HepG2 (cell line): Measurements from ENCODE around the gene F12. TPM values are rescaled to one million over a fixed set of nuclear protein-coding genes. Genes with fewer than 3 reads are reported as not detected.

ENCODE experiments used
- FOXO4 ChIP-seq: sonication (generic); formaldehyde crosslinking; conservative IDR thresholded peaks from 2 replicates; pipeline ENCODE4 v1.8.1; 2023; ENCODE audit warnings: missing genetic modification reagents
- HOXA5 ChIP-seq: sonication (generic); formaldehyde crosslinking; IDR thresholded peaks from 2 replicates; pipeline ENCODE4 v1.4.0; 2020; ENCODE audit warnings: missing genetic modification reagents
- IKZF1 ChIP-seq: fragments of 450-650 bp; IDR thresholded peaks from 2 replicates; pipeline ENCODE4 v1.7.1; 2016
- ZBTB10 ChIP-seq: sonication (generic); formaldehyde crosslinking; IDR thresholded peaks from 2 replicates; pipeline ENCODE4 v1.4.0; 2020; ENCODE audit warnings: missing genetic modification reagents, borderline replicate concordance
- ZNF20 ChIP-seq: sonication (generic); formaldehyde crosslinking; IDR thresholded peaks from 2 replicates; pipeline ENCODE4 v1.4.0; 2020; ENCODE audit warnings: mild to moderate bottlenecking, moderate library complexity, missing genetic modification reagents
- ZNF574 ChIP-seq: sonication (generic); formaldehyde crosslinking; IDR thresholded peaks from 2 replicates; pipeline ENCODE4 v1.4.0; 2020; ENCODE audit warnings: missing genetic modification reagents
- ZNF619 ChIP-seq: sonication (generic); formaldehyde crosslinking; IDR thresholded peaks from 2 replicates; pipeline ENCODE4 v1.4.0; 2020; ENCODE audit warnings: mild to moderate bottlenecking, missing genetic modification reagents
- ZNF878 ChIP-seq: sonication (generic); formaldehyde crosslinking; IDR thresholded peaks from 2 replicates; pipeline ENCODE4 v1.8.1; 2023; ENCODE audit warnings: mild to moderate bottlenecking, missing genetic modification reagents, moderate library complexity
- polyA plus RNA-seq, 8 experiments: library from polyadenylated mRNA; depleted of rRNA in 3 of 8; stranded (reverse) in 7 of 8; unstranded in 1 of 8; fragments of >200 nt; fragmentation: Illumina TruSeq in 4 of 8; extraction: Trizol in 4 of 8; gene quantifications; 2 replicates each; pipeline versions ENCODE4 v1.2.1 to v1.2.3, GENCODE V29; 2011 to 2016; ENCODE audit warnings: low read depth in 4 of 8, missing spikeins in 1 of 8, mixed read lengths in 1 of 8; ENCODE audit not compliant: insufficient read depth in 1 of 8
- total RNA-seq, 5 experiments: library from RNA; depleted of rRNA; stranded (reverse); fragments of >200 nt; fragmentation: Illumina TruSeq; extraction: Trizol; gene quantifications; 2 replicates each; pipeline ENCODE4 v1.2.3, GENCODE V29; 2016; ENCODE audit warnings: low read depth in 1 of 5

The F12 gene
- total and polyA plus RNA-seq, 2 of the 13 experiments (the other 11 are each of a cell fraction or from before 2014, with no cell fraction given) = 2.5 to 3.0 TPM

- TF ChIP-seq ZBTB10 (CRISPR knock-in tag) = no peak
- TF ChIP-seq ZNF878 (CRISPR knock-in tag) = no peak
- no peak for TF ChIP-seq ZNF20
- TF ChIP-seq FOXO4 (CRISPR knock-in tag) = no peak
- TF ChIP-seq HOXA5 (CRISPR knock-in tag) = no peak
- TF ChIP-seq IKZF1 = no peak
- 0 out of 2 replicates have a peak, but pooled peaks have one; percentile 7 for TF ChIP-seq ZNF574 (CRISPR knock-in tag)
- TF ChIP-seq ZNF619 (CRISPR knock-in tag) = no peak
These were observed 18.7 kb upstream of the F12 start (continued) for GRCh38 chr5:177427919-177428573.
